Stomach (tissue), 4 donors: ENCODE results near the gene RALGDS.

ENCODE experiments used
- POLR2A ChIP-seq, 4 donors: fragments of 450-650 bp; IDR thresholded peaks; one replicate each; pipeline ENCODE4 v1.6.1; 2016; ENCODE audit warnings: antibody characterized with exemption in 4 of 4, control low read depth in 2 of 4, mild to moderate bottlenecking in 1 of 4, moderate library complexity in 1 of 4
- TF ChIP-seq, protein P1 (sequence below), 7 experiments: fragments of 450-650 bp in 4 of 7; fragments of 200-600 bp in 3 of 7; sonication (generic) in 3 of 7; IDR thresholded peaks; one replicate each; pipeline ENCODE4 v1.5.1; 2016 to 2019; ENCODE audit warnings: antibody characterized with exemption in 7 of 7, control low read depth in 2 of 7, mild to moderate bottlenecking in 1 of 7

DNA sequence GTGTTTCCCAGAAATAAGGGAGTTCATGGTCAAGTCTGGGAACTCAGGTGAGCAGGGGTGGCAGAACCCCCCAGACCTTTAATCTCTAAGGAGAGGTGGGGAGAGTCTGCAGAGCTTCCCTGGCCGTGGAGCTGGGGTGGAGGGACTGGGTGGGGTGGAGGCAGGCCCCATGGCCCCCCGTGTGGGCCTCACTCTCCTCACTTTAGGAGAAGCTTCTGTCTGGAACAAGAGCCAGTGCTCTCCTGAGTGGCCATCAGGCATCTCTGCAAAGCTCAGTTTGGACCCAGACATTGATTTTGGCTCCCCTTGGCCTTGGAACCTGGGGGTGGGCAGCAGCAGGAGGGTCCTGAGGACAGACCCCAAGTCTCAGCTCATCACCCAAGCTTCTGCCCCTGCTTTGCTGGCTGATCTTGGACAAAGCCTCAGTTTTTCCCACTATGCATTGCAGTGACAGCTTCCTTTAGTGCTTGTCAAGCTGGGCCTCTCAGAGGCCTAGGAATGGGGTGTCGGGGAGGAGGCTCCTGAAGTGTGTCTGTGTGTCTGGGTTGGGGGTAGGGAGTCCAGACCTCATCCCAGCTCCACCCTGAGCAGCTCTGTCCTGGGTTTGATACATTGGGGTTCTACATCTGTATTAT, 46.2 kb upstream of the RALGDS start:
- TF ChIP-seq, protein P1, sequence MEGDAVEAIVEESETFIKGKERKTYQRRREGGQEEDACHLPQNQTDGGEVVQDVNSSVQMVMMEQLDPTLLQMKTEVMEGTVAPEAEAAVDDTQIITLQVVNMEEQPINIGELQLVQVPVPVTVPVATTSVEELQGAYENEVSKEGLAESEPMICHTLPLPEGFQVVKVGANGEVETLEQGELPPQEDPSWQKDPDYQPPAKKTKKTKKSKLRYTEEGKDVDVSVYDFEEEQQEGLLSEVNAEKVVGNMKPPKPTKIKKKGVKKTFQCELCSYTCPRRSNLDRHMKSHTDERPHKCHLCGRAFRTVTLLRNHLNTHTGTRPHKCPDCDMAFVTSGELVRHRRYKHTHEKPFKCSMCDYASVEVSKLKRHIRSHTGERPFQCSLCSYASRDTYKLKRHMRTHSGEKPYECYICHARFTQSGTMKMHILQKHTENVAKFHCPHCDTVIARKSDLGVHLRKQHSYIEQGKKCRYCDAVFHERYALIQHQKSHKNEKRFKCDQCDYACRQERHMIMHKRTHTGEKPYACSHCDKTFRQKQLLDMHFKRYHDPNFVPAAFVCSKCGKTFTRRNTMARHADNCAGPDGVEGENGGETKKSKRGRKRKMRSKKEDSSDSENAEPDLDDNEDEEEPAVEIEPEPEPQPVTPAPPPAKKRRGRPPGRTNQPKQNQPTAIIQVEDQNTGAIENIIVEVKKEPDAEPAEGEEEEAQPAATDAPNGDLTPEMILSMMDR (IDR thresholded peaks at IDR 0.05) = no peak
- no peak for TF ChIP-seq POLR2A (IDR thresholded peaks at IDR 0.05)
